Kidney epithelial cell (primary cell): ENCODE measurements around the gene FBXL15. TPM values are rescaled to one million over a fixed set of nuclear protein-coding genes. Genes with fewer than 3 reads are reported as not detected.

Source experiments
- DNase-seq: peaks from one replicate; pipeline ENCODE4 v3.0.0-alpha.2; 2010; ENCODE audit warnings: low read depth
- H3K27me3 ChIP-seq: 2 replicates; pipeline ENCODE4 v1.6.0; 2011; ENCODE audit warnings: low read length; ENCODE audit not compliant: control insufficient read depth, insufficient read depth
- H3K36me3 ChIP-seq: 2 replicates; pipeline ENCODE4 v1.5.1; 2011; ENCODE audit warnings: low read length; ENCODE audit not compliant: control insufficient read depth, insufficient read depth
- H3K4me3 ChIP-seq: 2 replicates; pipeline ENCODE4 v1.5.1; 2011; ENCODE audit warnings: low read depth, mild to moderate bottlenecking, control low read depth, low read length
- CTCF ChIP-seq: IDR thresholded peaks from 2 replicates; pipeline ENCODE4 v1.5.1; 2011; ENCODE audit warnings: mild to moderate bottlenecking, moderate library complexity, low read length, control low read depth, inconsistent platforms; ENCODE audit not compliant: insufficient read depth, poor library complexity, severe bottlenecking
- total RNA-seq: library from RNA; depleted of rRNA; stranded (reverse); fragments of >200 nt; gene quantifications from 2 replicates; pipeline ENCODE4 v1.2.3, GENCODE V29; 2015

The FBXL15 gene
- total RNA-seq, 1 donor from 2014 or later = 20.6 TPM

DNA sequence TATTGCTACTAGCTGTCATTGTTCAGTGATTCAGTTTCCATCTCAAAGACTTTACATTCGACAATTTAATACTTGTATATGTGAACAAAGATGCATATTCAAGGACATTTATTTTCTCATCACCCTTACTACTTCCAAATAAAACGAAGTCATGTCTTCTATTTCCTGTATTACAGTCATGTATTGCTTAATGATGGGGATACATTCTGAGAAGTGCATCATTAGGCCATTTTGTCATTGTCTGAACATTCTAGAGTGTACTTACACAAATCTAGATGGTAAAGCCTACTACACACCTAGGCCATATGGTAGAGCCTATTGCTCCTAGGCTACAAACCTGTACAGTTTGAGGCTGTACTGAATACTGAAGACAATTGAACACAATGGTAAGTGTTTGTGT lies 24.2 kb downstream of the FBXL15 start:
- Histone ChIP-seq H3K27me3 (no peaks in the 10 kb centered on the region), H3K36me3 (no peaks in the 10 kb centered on the region), H3K4me3 (no peak overlapping the region)
- no peak for TF ChIP-seq CTCF
- no peak for DNase-seq

- no peak for TF ChIP-seq CTCF
- Histone ChIP-seq H3K4me3 (peak overlapping the region; percentile 51), H3K36me3 (peaks cover 1% of the 10 kb centered on the region), H3K27me3 (no peaks in the 10 kb centered on the region)
- DNase-seq = peak; percentile 59
Measured at GRCh38 chr10:102449321-102450123, 28.9 kb downstream of the FBXL15 start.

- TF ChIP-seq CTCF = no peak
- no peak for DNase-seq
- Histone ChIP-seq H3K27me3 (no peaks in the 10 kb centered on the region), H3K36me3 (peaks cover 1% of the 10 kb centered on the region), H3K4me3 (peak overlapping the region; percentile 51)
Measured at GRCh38 chr10:102450124-102450373, 29.4 kb downstream of the FBXL15 start.

DNA sequence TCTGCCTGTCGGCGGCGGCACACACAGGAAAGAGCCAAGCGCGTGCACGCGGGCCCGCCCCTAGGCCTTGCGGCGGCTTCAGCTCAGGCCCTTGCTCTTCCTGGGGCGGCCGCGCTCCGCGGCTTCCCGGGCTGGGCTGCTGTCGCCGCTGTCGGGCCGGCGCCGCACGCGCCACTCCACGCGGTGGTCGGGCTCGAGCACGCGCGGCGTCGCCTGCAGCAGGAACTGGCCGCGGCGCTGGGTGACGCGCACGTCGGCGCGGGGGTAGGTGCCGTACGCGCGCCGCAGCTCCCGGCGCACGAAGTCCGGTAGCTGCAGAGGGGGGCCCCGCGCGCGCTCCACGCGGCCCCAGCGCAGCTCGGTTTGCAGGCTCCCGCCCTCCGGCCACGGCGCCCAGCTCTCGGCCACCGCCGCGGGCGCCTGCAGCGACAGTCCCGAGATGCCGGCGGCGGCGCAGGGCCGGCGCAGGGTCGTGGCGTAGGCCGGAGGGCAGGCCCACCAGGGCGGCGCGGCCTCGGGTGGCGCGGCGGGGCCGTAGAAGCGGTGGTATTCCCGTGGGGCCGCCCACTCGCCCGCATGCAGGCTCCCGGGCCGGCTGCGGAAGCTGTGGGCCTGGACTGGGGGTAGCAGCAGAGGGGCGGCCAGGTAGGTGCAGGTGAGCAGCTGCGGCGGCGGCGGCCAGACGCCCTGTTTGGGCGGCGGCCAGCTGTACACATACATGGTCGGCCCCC lies 29.9 kb downstream of the FBXL15 start:
- TF ChIP-seq CTCF = no peak
- DNase-seq = peak; percentile 25
- peaks cover 1% of the 10 kb centered on the region for H3K36me3 ChIP-seq

DNA sequence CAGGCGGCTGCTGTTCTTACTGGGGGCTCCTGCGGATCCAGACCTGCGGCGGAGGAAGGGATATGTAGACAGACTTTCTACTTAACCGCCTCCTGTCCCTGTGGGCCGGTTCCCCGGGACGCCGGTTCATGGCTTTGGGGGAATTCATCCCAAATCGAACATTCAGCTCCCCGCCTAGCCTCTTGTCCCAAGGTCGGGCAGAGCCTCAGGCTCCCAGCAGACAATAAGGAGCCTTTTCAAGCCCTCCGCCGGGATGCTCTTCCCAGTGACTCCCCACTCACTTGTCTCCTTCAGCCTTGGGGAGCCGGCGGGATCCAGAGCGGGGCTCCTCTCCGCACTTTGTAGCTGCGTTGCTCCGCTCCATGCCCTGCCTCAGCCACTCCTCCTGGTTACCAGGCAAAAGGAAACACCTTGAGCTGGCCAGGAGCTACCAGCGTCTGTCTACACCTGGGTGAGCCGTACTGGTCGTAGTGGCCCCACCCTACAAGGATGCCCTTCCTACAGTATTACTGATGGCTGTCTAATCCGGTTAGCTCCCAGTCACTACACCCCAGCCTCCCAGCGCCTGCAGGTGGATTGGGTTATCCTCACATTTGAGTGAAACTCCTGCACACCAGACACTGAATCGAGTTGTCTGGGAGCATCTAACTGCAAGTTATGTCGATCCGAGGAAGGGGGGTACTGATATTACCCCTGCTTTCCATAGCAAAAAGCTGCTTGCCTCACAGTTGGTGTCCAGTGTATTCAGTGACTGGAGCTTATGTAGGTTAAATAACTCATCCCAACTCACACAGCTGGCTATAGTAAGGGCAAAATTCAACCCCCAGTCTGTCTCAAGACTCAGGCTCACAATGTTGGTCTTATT lies 30.7 kb downstream of the FBXL15 start, which contains the start of gene C10orf95:
Gene C10orf95 (minus strand): TSS at position 439 of the 865 bp plus-strand sequence. CDS start 450 bp downstream, outside the sequence.
- no peak for TF ChIP-seq CTCF
- no peaks in the 10 kb centered on the region for H3K27me3 ChIP-seq
- DNase-seq = no peak
- peak within 1 kb of the TSS; percentile 51 for H3K4me3 ChIP-seq
- H3K36me3 ChIP-seq = peaks cover 1% of the 10 kb centered on the region

More for the DNA sequence above, 29.9 kb downstream of the FBXL15 start:
- peak overlapping the region; percentile 51 for H3K4me3 ChIP-seq
- H3K27me3 ChIP-seq = no peaks in the 10 kb centered on the region
